Inferior parietal cortex (tissue), 1 donor: ENCODE results near the gene ARHGAP12.

Source experiments
- DNase-seq: peaks from one replicate; pipeline ENCODE4 v3.0.0-alpha.2; 2016; ENCODE audit errors: extremely low spot score

ARHGAP12 gene

GRCh38 chr10:31878486-31878885, 50.1 kb downstream of the ARHGAP12 start:
- no peak for DNase-seq

GRCh38 chr10:31876652-31877352, 51.8 kb downstream of the ARHGAP12 start:
- DNase-seq: no peak

- no peak for DNase-seq
Observed at GRCh38 chr10:31875608-31876007, 53.0 kb downstream of the ARHGAP12 start.

GRCh38 chr10:31873724-31874123, 54.9 kb downstream of the ARHGAP12 start:
- DNase-seq: no peak

GRCh38 chr10:31871266-31872065, 57.2 kb downstream of the ARHGAP12 start:
- no peak for DNase-seq

- DNase-seq: no peak
Observed at GRCh38 chr10:31867646-31868045, 61.0 kb downstream of the ARHGAP12 start.

GRCh38 chr10:31866118-31866670, 62.4 kb downstream of the ARHGAP12 start:
- no peak for DNase-seq

- DNase-seq: no peak
Observed at GRCh38 chr10:31864834-31865518, 63.7 kb downstream of the ARHGAP12 start.

- no peak for DNase-seq
Observed at GRCh38 chr10:31855033-31855432, 73.6 kb downstream of the ARHGAP12 start.

GRCh38 chr10:31853629-31854028, 75.0 kb downstream of the ARHGAP12 start:
- no peak for DNase-seq

- no peak for DNase-seq
Observed at GRCh38 chr10:31851216-31851615, 77.4 kb downstream of the ARHGAP12 start.

GRCh38 chr10:31847515-31847914, 81.1 kb downstream of the ARHGAP12 start:
- no peak for DNase-seq

GRCh38 chr10:31838709-31839108, 89.9 kb downstream of the ARHGAP12 start:
- DNase-seq: no peak

GRCh38 chr10:31838065-31838464, 90.6 kb downstream of the ARHGAP12 start:
- no peak for DNase-seq

GRCh38 chr10:31836569-31837406, 91.8 kb downstream of the ARHGAP12 start:
- DNase-seq: peak; percentile 38

GRCh38 chr10:31833753-31834152, 94.9 kb downstream of the ARHGAP12 start:
- no peak for DNase-seq

GRCh38 chr10:31832261-31832660, 96.4 kb downstream of the ARHGAP12 start:
- no peak for DNase-seq

- DNase-seq: no peak
Observed at GRCh38 chr10:31830887-31831286, 97.7 kb downstream of the ARHGAP12 start.

GRCh38 chr10:31829776-31830175, 98.9 kb downstream of the ARHGAP12 start:
- no peak for DNase-seq

GRCh38 chr10:31823358-31823757, 105.3 kb downstream of the ARHGAP12 start:
- no peak for DNase-seq

- no peak for DNase-seq
Observed at GRCh38 chr10:31822616-31823318, 105.9 kb downstream of the ARHGAP12 start.
